Stimulated activated CD8-positive, alpha-beta memory T cell treated with anti-CD3 and anti-CD28 coated beads, Interleukin-15, amount 100 ng/mL, for 24 hours (primary cell): ENCODE data around the gene CHD1.
"Not testable (repeated sequence)": the region's sequence is repeated elsewhere in the genome, so short reads cannot be mapped to it uniquely, and the experiment has no call there.

Experiments used
- DNase-seq: peaks from one replicate; pipeline ENCODE4 v3.0.0-alpha.2; 2020; ENCODE audit warnings: low read depth

CHD1 gene

GRCh38 chr5:98928873-98929709 lies at the start of gene CHD1:
TSS of gene CHD1 (minus strand) at chr5:98929007. CDS start at chr5:98926386, 2,621 bp downstream.
- peak; percentile 86 for DNase-seq

- DNase-seq: no peak
Observed at GRCh38 chr5:98978528-98978927, 49.7 kb upstream of the CHD1 start.

- no peak for DNase-seq
Observed at GRCh38 chr5:98977723-98978122, 48.9 kb upstream of the CHD1 start.

- no peak for DNase-seq
Observed at GRCh38 chr5:98975682-98976407, 47.0 kb upstream of the CHD1 start.

GRCh38 chr5:98975223-98975622 lies 46.4 kb upstream of the CHD1 start:
- no peak for DNase-seq

GRCh38 chr5:98969400-98969799 lies 40.6 kb upstream of the CHD1 start:
- no peak for DNase-seq

- no peak for DNase-seq
Observed at GRCh38 chr5:98968056-98968564, 39.3 kb upstream of the CHD1 start.

GRCh38 chr5:98965226-98965625 lies 36.4 kb upstream of the CHD1 start:
- no peak for DNase-seq

- no peak for DNase-seq
Observed at GRCh38 chr5:98964621-98965020, 35.8 kb upstream of the CHD1 start.

GRCh38 chr5:98963019-98963418 lies 34.2 kb upstream of the CHD1 start:
- no peak for DNase-seq

- DNase-seq: no peak
Observed at GRCh38 chr5:98962587-98962986, 33.8 kb upstream of the CHD1 start.

GRCh38 chr5:98961665-98962344 lies 33.0 kb upstream of the CHD1 start:
- no peak for DNase-seq

- DNase-seq: no peak
Observed at GRCh38 chr5:98957307-98957706, 28.5 kb upstream of the CHD1 start.

GRCh38 chr5:98955888-98956287 lies 27.1 kb upstream of the CHD1 start:
- not testable (repeated sequence) for DNase-seq

GRCh38 chr5:98955471-98955870 lies 26.7 kb upstream of the CHD1 start:
- not testable (repeated sequence) for DNase-seq

GRCh38 chr5:98954392-98955028 lies 25.7 kb upstream of the CHD1 start:
- no peak for DNase-seq

- no peak for DNase-seq
Observed at GRCh38 chr5:98942847-98943246, 14.0 kb upstream of the CHD1 start.

GRCh38 chr5:98941131-98941883 lies 12.5 kb upstream of the CHD1 start:
- DNase-seq: no peak

- no peak for DNase-seq
Observed at GRCh38 chr5:98940581-98940980, 11.8 kb upstream of the CHD1 start.

GRCh38 chr5:98938464-98938863 lies 9.7 kb upstream of the CHD1 start:
- no peak for DNase-seq
